Right kidney (tissue), 1 donor: ENCODE data around the gene SPEM3.
"Not testable (repeated sequence)": the region's sequence is repeated elsewhere in the genome, so short reads cannot be mapped to it uniquely, and the experiment has no call there.

Experiments
- DNase-seq: peaks from one replicate; pipeline ENCODE4 v3.0.0-alpha.2; 2016

The SPEM3 gene

DNA sequence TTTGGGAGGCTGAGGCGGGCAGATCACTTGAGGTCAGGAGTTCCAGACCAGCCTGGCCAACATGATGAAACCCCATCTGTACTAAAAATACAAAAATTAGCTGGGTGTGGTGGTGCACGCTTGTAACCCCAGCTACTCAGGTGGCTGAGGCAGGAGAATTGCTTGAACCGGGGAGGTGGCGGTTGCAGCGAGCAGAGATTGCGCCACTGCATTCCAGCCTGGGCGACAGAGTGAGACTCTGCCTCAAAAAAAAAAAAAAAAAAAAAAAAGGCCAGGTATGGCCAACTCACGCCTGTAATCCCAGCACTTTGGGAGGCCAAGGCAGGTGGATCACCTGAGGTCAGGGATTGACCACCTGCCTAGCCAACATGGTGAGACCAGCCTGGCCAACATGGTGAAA lies 46.1 kb downstream of the SPEM3 start:
- not testable (repeated sequence) for DNase-seq

DNA sequence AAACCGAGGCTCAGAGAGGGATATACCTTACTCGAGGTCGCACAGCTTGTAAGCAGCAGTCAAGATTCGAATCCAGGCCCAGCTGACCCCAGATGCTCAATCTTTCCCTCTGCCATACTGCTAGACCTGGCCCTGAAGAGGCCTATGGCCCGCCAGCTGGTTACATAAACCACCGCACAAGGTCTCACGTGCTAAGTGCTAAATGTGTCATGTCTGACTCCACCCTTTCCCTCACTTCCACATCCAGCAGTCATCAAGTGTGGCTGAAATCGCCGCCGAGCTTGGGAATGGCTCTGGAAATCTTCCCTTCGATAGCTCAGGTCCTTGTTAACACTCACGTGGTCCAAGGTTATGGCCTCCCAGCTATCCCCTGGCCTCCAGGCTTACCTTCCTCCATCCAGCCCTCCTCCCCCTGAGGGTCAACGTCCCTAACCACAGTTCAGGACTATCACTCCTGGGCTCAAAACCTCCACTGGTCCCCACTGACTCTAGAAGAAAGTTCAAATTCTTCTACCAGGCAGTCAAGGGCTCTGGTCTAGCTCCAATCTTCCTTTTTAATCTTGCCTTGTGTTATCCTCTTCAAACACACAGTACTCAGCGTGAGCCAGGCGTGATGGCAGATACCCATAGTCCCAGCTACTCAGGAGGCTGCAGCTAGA lies 47.2 kb downstream of the SPEM3 start:
- no peak for DNase-seq

- DNase-seq: no peak
Observed at GRCh38 chr17:7476494-7476893, 47.8 kb downstream of the SPEM3 start.

GRCh38 chr17:7476951-7477350 lies 48.3 kb downstream of the SPEM3 start:
- no peak for DNase-seq

DNA sequence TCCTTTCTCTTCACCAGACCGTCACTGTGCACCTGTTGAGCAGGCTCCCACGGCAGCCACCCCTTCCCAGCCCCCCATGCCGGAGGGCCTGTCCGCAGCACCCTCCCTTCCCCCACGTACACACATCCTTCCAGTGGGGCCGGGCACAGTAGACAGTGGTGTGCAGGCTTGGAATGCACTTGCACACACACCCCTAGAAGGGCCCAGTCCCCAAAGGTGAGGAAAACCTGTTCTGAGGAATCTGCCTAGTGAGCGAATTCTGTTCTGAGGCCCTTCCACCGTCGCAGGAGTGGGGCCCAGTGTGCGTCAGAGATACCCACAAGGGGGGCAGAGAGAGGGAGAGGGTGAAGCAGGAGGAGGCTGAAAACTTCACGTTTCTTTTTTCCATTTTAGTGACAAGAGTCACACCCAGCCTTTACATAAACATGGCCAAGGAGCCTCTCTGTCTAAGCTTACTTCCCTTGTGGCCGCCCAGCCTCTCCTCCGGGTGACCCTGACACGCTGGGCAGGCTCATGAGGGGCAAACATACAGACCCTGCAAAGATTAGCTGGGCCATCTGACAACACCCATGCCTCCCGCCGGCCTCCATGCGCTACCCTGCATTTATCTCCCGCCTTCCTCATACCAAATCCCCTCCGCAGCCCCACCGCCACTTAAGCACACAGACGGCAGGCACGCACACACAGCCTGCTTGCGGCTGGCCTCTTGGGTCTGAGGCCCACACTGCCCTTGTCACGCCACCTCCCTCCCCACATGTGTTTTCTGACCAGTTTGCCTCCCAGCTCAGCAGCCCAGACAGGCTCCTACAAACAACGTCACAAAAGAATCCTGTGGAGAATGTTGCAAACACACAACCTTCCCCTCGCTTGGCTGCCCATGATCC lies 49.0 kb downstream of the SPEM3 start:
- DNase-seq: peak; percentile 70

DNA sequence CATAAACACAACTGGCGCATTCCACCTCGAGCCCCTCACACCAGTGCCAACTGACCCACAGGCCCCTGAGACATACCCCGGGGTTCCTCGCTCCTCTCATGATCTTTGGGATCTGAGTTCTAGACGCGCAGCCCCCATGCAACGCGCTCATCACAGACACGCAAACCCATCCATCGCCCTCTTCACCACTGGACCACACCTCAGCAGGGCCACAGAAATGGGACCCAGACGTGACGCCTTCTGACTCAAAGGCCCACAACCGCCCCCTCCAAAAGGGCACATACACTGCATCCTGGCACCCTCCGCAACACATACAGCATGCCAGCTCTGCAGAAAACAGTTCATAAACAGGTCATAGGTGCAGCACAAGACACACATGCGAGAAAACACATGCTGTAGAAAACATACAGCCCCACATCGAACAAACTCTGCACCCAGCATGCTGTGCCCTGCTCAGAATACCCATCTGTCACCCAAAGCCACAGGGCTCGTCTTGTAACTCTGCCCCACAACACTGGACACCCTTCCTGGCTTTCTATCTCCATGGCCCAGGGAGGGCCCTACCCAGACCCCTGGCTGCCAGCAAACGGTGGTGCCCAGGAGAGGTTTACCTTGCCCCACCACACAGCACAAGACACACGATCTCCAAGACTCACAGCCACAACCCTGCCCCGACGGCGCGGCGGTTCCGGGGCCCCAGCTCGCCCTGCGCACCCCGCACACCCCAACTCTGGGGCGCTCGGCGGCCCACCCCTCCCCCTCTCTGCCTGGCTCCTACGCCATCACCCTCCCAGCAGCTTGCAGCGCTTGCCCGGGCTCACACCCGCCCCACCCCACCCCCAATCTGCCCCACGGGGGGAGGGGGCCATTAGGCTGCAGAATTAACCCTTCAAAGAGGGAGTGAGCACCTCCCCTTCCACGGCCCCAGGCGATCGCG lies 49.9 kb downstream of the SPEM3 start:
- peak; percentile 79 for DNase-seq

DNA sequence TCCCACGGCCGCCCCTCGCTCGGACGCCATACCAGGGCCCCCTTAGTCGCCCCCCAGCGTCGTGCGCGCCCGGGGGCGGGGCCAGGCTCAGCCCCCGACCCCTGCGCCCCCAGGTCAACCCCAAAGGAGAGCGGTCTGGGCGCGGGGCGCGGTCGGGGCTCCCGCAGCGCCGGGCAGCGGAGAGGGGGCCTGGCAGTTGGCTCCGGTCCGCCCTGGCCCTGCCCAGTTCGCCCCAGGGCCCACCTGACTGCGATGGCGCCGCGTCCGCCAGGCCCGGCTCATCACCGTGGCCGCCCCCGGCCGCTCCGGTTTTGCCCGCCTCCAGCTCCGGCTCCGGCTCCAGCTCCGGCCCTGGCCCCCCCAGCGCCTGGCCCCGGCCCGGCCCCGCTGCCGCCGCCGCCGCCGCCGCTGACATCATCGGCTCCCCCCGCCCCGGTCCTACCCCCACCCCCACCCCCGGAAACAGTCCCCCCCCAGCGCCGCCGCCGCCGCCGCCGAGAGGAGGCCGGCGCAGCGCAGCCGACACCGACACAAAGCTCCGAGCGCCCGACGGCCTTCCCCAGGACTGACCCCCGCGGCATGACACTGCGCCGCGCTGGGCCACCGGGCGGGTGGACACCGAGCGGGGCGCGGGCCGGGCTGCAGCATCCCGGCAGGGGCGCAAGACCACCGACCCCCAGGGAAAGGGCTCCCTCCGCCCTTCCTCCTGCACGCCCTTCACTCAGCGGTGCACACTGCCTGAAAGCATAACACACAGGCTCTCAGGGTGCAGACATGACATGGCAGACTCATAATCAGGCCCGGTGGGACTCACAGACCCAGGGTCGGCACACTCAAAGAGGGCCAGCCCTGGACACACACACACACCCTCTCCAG lies 50.8 kb downstream of the SPEM3 start, which contains the start of gene ZBTB4:
ZBTB4 (minus strand) TSS at position 419 of the 876 bp plus-strand sequence. CDS start 12,830 bp downstream, outside the sequence.
- peak; percentile 92 for DNase-seq

DNA sequence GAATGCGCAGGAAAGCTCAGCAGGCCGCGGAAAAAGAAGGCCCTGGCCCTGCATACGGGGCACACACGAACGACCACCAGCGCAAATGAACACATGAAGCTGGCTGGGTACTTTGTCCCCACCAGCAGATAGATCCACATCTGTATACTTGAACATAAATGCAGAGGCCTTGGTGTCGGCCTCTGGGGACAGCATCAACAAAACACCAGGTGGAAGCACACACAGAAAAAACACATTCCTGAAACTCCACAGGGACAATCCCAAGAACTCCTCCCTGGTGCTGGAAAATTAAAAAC lies 51.4 kb downstream of the SPEM3 start:
- no peak for DNase-seq

DNA sequence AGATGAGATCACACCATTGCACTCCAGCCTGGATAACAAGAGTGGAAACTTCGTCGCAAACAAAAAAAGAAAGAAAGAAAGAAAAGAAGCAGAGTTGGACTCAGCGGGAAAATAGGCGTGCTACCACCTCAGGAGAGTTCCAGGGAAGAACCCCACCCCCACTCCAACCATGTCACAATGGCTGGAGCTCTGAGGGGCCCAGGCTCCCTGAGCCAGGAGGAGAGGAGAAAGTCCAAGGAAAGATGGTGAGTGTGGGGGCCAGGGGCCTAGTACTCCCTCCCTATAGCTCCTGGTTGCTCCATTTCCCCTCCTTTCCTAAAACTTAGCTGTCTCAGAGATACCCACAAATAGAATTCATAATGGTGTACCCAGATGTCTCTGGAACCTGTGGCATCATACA lies 52.6 kb downstream of the SPEM3 start, which contains the start of gene SLC35G6:
SLC35G6 (plus strand) TSS at position 172 of the 400 bp plus-strand sequence; CDS start at position 243, 71 bp downstream.
- DNase-seq: not testable (repeated sequence)

DNA sequence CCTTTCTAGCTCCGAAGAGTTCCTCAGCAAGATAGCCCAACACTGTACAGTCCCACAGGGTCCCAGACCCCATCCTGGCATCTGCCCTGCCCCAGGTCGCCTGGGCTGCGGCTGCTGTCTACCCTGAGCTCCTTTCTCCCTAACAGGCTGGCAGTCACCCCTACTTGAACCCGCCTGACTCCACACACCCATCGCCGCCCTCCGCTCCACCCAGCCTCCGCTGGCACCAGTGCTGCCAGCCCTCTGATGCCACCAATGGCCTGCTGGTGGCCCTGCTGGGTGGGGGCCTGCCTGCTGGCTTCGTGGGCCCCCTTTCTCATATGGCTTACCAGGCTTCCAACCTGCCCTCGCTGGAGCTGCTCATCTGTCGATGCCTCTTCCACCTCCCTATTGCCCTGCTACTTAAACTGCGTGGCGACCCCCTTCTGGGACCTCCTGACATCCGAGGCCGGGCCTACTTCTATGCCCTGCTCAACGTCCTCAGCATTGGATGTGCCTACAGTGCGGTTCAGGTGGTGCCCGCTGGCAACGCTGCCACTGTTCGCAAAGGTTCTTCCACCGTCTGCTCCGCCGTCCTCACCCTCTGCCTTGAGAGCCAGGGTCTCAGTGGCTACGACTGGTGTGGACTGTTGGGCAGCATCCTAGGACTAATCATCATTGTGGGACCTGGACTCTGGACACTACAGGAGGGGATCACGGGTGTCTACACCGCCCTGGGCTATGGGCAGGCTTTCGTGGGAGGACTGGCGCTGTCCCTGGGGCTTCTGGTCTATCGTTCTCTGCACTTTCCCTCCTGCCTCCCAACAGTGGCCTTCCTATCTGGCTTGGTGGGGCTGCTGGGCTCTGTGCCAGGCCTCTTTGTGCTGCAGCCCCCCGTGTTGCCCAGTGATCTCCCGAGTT lies 53.4 kb downstream of the SPEM3 start:
- not testable (repeated sequence) for DNase-seq
